ENCODE data around the gene SCO2. TPM values are rescaled to one million over a fixed set of nuclear protein-coding genes. Genes with fewer than 3 reads are reported as not detected.
A peak's percentile ranks its signal among the peaks of the same experiment; 100 is the strongest.

SCO2 gene
- polyA plus RNA-seq, 1 donor from 2014 or later = 9.6 TPM

- TF ChIP-seq RAD21 (conservative IDR thresholded peaks at IDR 0.05) (no peak), POLR2AphosphoS5 (IDR thresholded peaks at IDR 0.05) (no peak)
- Histone ChIP-seq H3K79me2 (replicated peaks; ENCODE audit: insufficient read depth, low read length) (no peaks in the 10 kb centered on the region), H2AFZ (ENCODE audit: low read depth, low read length) (no peak within 1 kb of the TSS), H3K27ac (ENCODE audit: low read length) (no peak within 1 kb of the TSS), H3K27me3 (ENCODE audit: insufficient read depth, low read depth, low read length) (peaks cover 34% of the 10 kb centered on the region), H4K20me1 (ENCODE audit: insufficient read depth) (no peaks in the 10 kb centered on the region), H3K4me2 (ENCODE audit: low read length) (no peak within 1 kb of the TSS), H3K4me3 (ENCODE audit: low read length) (peak within 1 kb of the TSS; percentile 57), H3K9ac (ENCODE audit: low read length) (no peak within 1 kb of the TSS), H3K9me3 (ENCODE audit: low read length) (no peaks in the 10 kb centered on the region), H3K9me2 (ENCODE audit: insufficient read depth, low read length) (no peaks in the 10 kb centered on the region), H3F3A (ENCODE audit: insufficient read depth, low read length, poor library complexity, severe bottlenecking) (no peaks in the 10 kb centered on the region), H3K36me3 (ENCODE audit: insufficient read depth, low read length) (no peaks in the 10 kb centered on the region)
These were observed 4.6 kb upstream of the SCO2 start, which contains the start of gene TYMP for GRCh38 chr22:50529897-50530579. Gene TYMP (minus strand): TSS chr22:50530012. CDS start chr22:50529709, 303 bp downstream.

GRCh38 chr22:50529416-50529896 is 4.1 kb upstream of the SCO2 start:
- Histone ChIP-seq H3F3A (ENCODE audit: insufficient read depth, low read length, poor library complexity, severe bottlenecking) (no peaks in the 10 kb centered on the region), H3K79me2 (replicated peaks; ENCODE audit: insufficient read depth, low read length) (no peaks in the 10 kb centered on the region), H3K36me3 (ENCODE audit: insufficient read depth, low read length) (no peaks in the 10 kb centered on the region), H3K9me3 (ENCODE audit: low read length) (no peaks in the 10 kb centered on the region), H3K9ac (ENCODE audit: low read length) (no peak overlapping the region), H3K27me3 (ENCODE audit: insufficient read depth, low read depth, low read length) (peaks cover 34% of the 10 kb centered on the region), H3K4me2 (ENCODE audit: low read length) (no peak overlapping the region), H3K27ac (ENCODE audit: low read length) (no peak overlapping the region), H3K4me3 (ENCODE audit: low read length) (no peak overlapping the region), H2AFZ (ENCODE audit: low read depth, low read length) (no peak overlapping the region), H3K9me2 (ENCODE audit: insufficient read depth, low read length) (no peaks in the 10 kb centered on the region), H4K20me1 (ENCODE audit: insufficient read depth) (no peaks in the 10 kb centered on the region)
- TF ChIP-seq RAD21 (conservative IDR thresholded peaks at IDR 0.05) = no peak
- no peak for TF ChIP-seq EZH2 (IDR thresholded peaks at IDR 0.05; ENCODE audit: borderline replicate concordance, insufficient read depth, low read length, poor library complexity, severe bottlenecking)
- no peak for TF ChIP-seq CTCF (IDR thresholded peaks at IDR 0.05; ENCODE audit: poor library complexity, severe bottlenecking)
- no peak for TF ChIP-seq TAF1 (IDR thresholded peaks at IDR 0.05; ENCODE audit: low read depth)
- TF ChIP-seq SMC3 (conservative IDR thresholded peaks at IDR 0.05; ENCODE audit: poor library complexity) = no peak
- TF ChIP-seq POLR2AphosphoS5 (IDR thresholded peaks at IDR 0.05) = no peak
- no peak for TF ChIP-seq MXI1 (conservative IDR thresholded peaks at IDR 0.05; ENCODE audit: poor library complexity, severe bottlenecking)
- no peak for TF ChIP-seq EP300 (conservative IDR thresholded peaks at IDR 0.05; ENCODE audit: poor library complexity, severe bottlenecking)
- no peak for TF ChIP-seq REST (IDR thresholded peaks at IDR 0.05; ENCODE audit: borderline replicate concordance)

Data from neural cell (in vitro differentiated cells).